ENCODE results near the gene DHRSX. TPM values are rescaled to one million over a fixed set of nuclear protein-coding genes. Genes with fewer than 3 reads are reported as not detected.

Gene DHRSX
- total and polyA plus RNA-seq, 2 donors (not counting 1 experiment from before 2014, with no cell fraction given): 18.8 to 39.0 TPM

DNA sequence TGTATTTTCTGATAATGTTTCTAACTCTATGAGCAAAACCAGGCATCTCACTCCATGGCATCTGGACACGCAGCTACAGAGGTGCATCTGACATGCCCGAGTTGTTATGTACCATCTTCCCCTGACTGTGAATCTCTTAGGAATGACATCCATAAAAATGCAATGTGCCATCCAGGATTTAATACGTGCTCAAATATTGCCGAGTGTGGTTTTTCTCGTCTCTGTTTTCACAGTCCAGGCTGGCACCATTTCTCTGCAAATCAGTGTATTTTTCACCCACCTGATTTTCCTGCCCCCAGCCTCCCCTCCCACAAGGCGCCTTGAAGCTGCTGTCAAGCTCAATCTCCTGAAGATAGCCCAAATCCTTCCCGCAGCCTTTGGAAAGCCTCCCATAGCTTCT is 154.6 kb downstream of the DHRSX start:
- Mint-ChIP-seq H3K4me3 (no peak overlapping the region), H3K27ac (no peak overlapping the region), H3K27me3 (no peaks in the 10 kb centered on the region), H3K4me1 (peaks cover 9% of the 10 kb centered on the region), H3K9me3 (ENCODE audit: insufficient read depth) (peaks cover 5% of the 10 kb centered on the region)
- ChIA-PET POLR2A (no interaction called here), CTCF (no interaction called here)
- Histone ChIP-seq H3K9ac (ENCODE audit: low read length) (no peak overlapping the region), H3K36me3 (replicated peaks in 1 of 2; ENCODE audit: control extremely low read depth in 1 of 2, control insufficient read depth in 1 of 2, extremely low read depth in 1 of 2, insufficient read depth in 2 of 2, low read length in 1 of 2) (peaks cover 0 to 4% of the 10 kb centered on the region in 2 experiments), H3K4me2 (replicated peaks; ENCODE audit: low read depth, low read length, poor library complexity, severe bottlenecking) (no peak overlapping the region), H3K4me3 (ENCODE audit: control extremely low read depth in 1 of 5, extremely low read depth in 1 of 5, insufficient read depth in 1 of 5, low read depth in 2 of 5, low read length in 4 of 5) (no peak overlapping the region), H2AFZ (ENCODE audit: insufficient read depth, low read depth, low read length, poor library complexity, severe bottlenecking) (no peak overlapping the region), H3K27me3 (replicated peaks in 1 of 4; ENCODE audit: control extremely low read depth in 1 of 4, control insufficient read depth in 3 of 4, insufficient read depth in 4 of 4, low read length in 3 of 4) (no peaks in the 10 kb centered on the region), H4K20me1 (ENCODE audit: control insufficient read depth, insufficient read depth, low read length, poor library complexity, severe bottlenecking) (no peaks in the 10 kb centered on the region), H3K27ac (ENCODE audit: low read length in 2 of 2) (no peak overlapping the region), H3K9me3 (ENCODE audit: control extremely low read depth in 1 of 3, control insufficient read depth in 2 of 3, insufficient read depth in 1 of 3, low read length in 2 of 3) (peaks cover 0 to 13% (median 0%) of the 10 kb centered on the region in 3 donors), H3K79me2 (ENCODE audit: control insufficient read depth, insufficient read depth, low read length) (no peaks in the 10 kb centered on the region), H3K4me1 (ENCODE audit: control insufficient read depth in 2 of 2, insufficient read depth in 2 of 2, low read length in 2 of 2) (no peaks in the 10 kb centered on the region)
- no peak for TF ChIP-seq EZH2 (IDR thresholded peaks at IDR 0.05; ENCODE audit: borderline replicate concordance, insufficient read depth, low read depth, low read length, poor library complexity, severe bottlenecking)
- TF ChIP-seq, protein P1, sequence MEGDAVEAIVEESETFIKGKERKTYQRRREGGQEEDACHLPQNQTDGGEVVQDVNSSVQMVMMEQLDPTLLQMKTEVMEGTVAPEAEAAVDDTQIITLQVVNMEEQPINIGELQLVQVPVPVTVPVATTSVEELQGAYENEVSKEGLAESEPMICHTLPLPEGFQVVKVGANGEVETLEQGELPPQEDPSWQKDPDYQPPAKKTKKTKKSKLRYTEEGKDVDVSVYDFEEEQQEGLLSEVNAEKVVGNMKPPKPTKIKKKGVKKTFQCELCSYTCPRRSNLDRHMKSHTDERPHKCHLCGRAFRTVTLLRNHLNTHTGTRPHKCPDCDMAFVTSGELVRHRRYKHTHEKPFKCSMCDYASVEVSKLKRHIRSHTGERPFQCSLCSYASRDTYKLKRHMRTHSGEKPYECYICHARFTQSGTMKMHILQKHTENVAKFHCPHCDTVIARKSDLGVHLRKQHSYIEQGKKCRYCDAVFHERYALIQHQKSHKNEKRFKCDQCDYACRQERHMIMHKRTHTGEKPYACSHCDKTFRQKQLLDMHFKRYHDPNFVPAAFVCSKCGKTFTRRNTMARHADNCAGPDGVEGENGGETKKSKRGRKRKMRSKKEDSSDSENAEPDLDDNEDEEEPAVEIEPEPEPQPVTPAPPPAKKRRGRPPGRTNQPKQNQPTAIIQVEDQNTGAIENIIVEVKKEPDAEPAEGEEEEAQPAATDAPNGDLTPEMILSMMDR (IDR thresholded peaks at IDR 0.05): no peak
- WGBS (ENCODE audit: insufficient coverage): 80% methylated on average over 6 of the region's 7 CpGs
- intact Hi-C loops (cut with micrococcal nuclease): no loop called here
- ATAC-seq (ENCODE audit: low read depth): no peak
- DNase-seq: no peak

DNA sequence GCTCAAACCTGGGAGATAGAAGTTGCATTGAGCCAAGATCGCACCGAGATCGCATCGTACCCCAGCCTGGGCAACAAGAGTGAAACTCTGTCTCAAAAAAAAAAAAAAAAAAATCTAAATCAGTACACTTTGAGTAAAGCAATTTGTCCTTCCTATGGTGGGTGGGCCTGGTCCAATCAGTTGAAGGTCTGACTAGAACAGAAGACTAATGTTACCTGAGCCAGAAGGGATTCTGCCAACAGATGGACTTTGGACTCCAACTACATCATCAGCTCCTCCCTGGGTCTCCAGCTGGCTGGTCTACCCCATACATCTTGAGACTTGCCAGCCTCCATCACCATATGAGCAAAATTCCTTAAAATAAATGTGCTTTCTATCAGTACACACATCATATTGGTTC is 155.2 kb downstream of the DHRSX start:
- no peaks in the 10 kb centered on the region for H4K20me1 ChIP-seq (ENCODE audit: control insufficient read depth, insufficient read depth, low read length, poor library complexity, severe bottlenecking)
- Mint-ChIP-seq H3K4me1 (peaks cover 9% of the 10 kb centered on the region), H3K27me3 (no peaks in the 10 kb centered on the region), H3K9me3 (ENCODE audit: insufficient read depth) (peaks cover 3% of the 10 kb centered on the region), H3K4me3 (no peak overlapping the region), H3K27ac (no peak overlapping the region)
- H3K4me1 ChIP-seq (ENCODE audit: control insufficient read depth in 2 of 2, insufficient read depth in 2 of 2, low read length in 2 of 2): no peaks in the 10 kb centered on the region
- no peak overlapping the region for H2AFZ ChIP-seq (ENCODE audit: insufficient read depth, low read depth, low read length, poor library complexity, severe bottlenecking)
- H3K79me2 ChIP-seq (ENCODE audit: control insufficient read depth, insufficient read depth, low read length): no peaks in the 10 kb centered on the region
- H3K4me3 ChIP-seq (ENCODE audit: control extremely low read depth in 1 of 5, extremely low read depth in 1 of 5, insufficient read depth in 1 of 5, low read depth in 2 of 5, low read length in 4 of 5): no peak overlapping the region
- DNase-seq (no peak), ATAC-seq (ENCODE audit: low read depth) (no peak)
- ChIA-PET CTCF (no interaction called here), POLR2A (no interaction called here)
- intact Hi-C loops (cut with micrococcal nuclease): no loop called here
- peaks cover 0 to 10% (median 0%) of the 10 kb centered on the region in 3 donors for H3K9me3 ChIP-seq (ENCODE audit: control extremely low read depth in 1 of 3, control insufficient read depth in 2 of 3, insufficient read depth in 1 of 3, low read length in 2 of 3)
- no peaks in the 10 kb centered on the region for H3K27me3 ChIP-seq (replicated peaks in 1 of 4; ENCODE audit: control extremely low read depth in 1 of 4, control insufficient read depth in 3 of 4, insufficient read depth in 4 of 4, low read length in 3 of 4)
- H3K36me3 ChIP-seq (replicated peaks in 1 of 2; ENCODE audit: control extremely low read depth in 1 of 2, control insufficient read depth in 1 of 2, extremely low read depth in 1 of 2, insufficient read depth in 2 of 2, low read length in 1 of 2): peaks cover 0 to 4% of the 10 kb centered on the region in 2 experiments
- TF ChIP-seq EZH2 (IDR thresholded peaks at IDR 0.05; ENCODE audit: borderline replicate concordance, insufficient read depth, low read depth, low read length, poor library complexity, severe bottlenecking): no peak
- TF ChIP-seq, protein P1 (IDR thresholded peaks at IDR 0.05): no peak
- no peak overlapping the region for H3K4me2 ChIP-seq (replicated peaks; ENCODE audit: low read depth, low read length, poor library complexity, severe bottlenecking)
- H3K27ac ChIP-seq (ENCODE audit: low read length in 2 of 2): no peak overlapping the region
- WGBS (ENCODE audit: insufficient coverage): no CpG with 5 or more reads among the region's 4 CpGs
- no peak overlapping the region for H3K9ac ChIP-seq (ENCODE audit: low read length)
